Ovary (tissue), 3 donors: ENCODE measurements around the gene NOX5.

ENCODE experiments used
- CTCF ChIP-seq, 3 donors: fragments of 450-650 bp in 2 of 3; fragments of 200-600 bp in 1 of 3; IDR thresholded peaks; one replicate each; pipeline versions ENCODE4 v1.5.1 to v1.8.0; 2016 to 2022; ENCODE audit warnings: antibody characterized with exemption in 3 of 3, mild to moderate bottlenecking in 1 of 3
- EP300 ChIP-seq: sonication (generic); formaldehyde crosslinking; IDR thresholded peaks from one replicate; pipeline ENCODE4 v1.6.1; 2017; ENCODE audit warnings: antibody characterized with exemption
- POLR2A ChIP-seq: fragments of 450-650 bp; IDR thresholded peaks from one replicate; pipeline ENCODE4 v1.6.1; 2017; ENCODE audit warnings: antibody characterized with exemption, mild to moderate bottlenecking, moderate library complexity
- donor health status: DM: no; HTN: no; CAD: no.

GRCh38 chr15:68969298-68969697 is 45.2 kb upstream of the NOX5 start:
- TF ChIP-seq CTCF (IDR thresholded peaks at IDR 0.05) (no peak), POLR2A (no peak), EP300 (no peak)
